ENCODE results near the gene MGAT4A.
"Not testable (repeated sequence)": the region's sequence is repeated elsewhere in the genome, so short reads cannot be mapped to it uniquely, and the experiment has no call there.

MGAT4A gene

DNA sequence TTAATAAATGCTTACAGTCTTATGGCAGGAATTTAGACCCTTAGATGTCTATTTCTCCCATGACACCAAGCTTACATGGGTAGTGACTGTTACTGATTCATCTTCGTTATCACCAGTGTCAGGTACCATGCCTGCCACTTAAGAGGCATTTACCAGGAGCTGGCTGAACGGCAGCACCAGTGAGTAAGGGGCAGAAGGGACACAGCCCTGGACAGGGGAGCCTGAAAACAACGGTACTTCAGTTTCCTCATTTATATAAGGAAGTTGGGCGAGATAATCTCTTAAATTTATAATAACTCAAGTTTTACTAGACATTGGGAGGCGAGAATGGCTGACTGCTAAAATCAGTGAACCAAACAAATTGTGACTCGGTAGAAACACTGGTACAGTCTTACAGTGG, 123.8 kb downstream of the MGAT4A start:
- no peak for DNase-seq (ENCODE audit: low read depth)

GRCh38 chr2:98606431-98606830, 124.5 kb downstream of the MGAT4A start:
- no peak for DNase-seq (ENCODE audit: low read depth)

GRCh38 chr2:98605076-98605475, 125.9 kb downstream of the MGAT4A start:
- DNase-seq (ENCODE audit: low read depth): no peak

GRCh38 chr2:98604547-98604946, 126.4 kb downstream of the MGAT4A start:
- no peak for DNase-seq (ENCODE audit: low read depth)

DNA sequence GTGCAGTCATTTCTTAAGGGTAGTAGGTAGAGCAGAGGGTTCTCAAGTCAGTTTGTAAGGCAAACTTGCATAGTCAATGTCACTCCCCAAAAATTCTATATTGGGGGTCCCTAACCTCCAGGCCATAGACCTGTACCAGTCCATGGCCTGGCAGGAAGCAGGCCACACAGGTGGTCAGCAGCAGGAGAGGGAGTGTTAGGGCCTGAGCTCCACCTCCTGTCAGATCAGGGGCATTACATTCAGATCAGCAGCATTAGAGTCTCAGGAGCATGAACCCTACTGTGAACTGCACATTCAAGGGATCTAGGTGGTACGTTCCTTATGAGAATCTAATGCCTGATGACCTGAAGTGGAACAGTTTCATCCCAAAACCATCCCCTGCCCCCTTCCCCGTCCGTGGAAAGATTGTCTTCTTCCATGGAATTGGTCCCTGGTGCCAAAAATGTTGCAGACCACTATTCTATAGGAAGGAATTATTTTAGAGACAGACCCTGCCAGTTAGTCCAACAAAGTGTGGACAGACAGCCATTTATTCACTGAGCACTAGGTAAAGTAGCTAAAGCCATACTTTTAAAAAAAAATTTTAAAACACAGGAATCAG, 129.3 kb downstream of the MGAT4A start:
- DNase-seq (ENCODE audit: low read depth): no peak

GRCh38 chr2:98598781-98599428, 132.0 kb downstream of the MGAT4A start:
- no peak for DNase-seq (ENCODE audit: low read depth)

GRCh38 chr2:98594665-98595064, 136.3 kb downstream of the MGAT4A start:
- DNase-seq (ENCODE audit: low read depth): not testable (repeated sequence)

- DNase-seq (ENCODE audit: low read depth): no peak
These were observed 138.4 kb downstream of the MGAT4A start for GRCh38 chr2:98592565-98592964.

DNA sequence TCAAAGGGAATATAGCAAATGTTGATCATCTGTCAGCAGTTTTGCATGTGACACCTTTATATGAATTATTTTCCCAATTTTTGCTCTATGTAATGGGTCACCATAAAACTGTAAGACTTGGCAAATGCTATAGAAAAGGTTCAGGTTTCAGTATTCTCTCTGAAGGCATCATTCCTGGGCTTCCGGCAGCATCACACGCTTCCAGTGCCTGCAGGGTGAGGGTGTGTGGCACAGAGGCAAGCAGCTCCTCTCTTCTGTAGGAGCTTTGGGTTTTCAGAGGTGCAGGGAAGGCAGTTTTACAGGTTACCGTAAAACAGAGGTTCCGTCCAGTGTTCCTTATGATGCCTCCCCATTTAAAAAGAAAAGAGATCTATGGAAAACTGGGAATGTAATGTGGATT, 141.4 kb downstream of the MGAT4A start:
- DNase-seq (ENCODE audit: low read depth): no peak

- no peak for DNase-seq (ENCODE audit: low read depth)
These were observed 142.0 kb downstream of the MGAT4A start for GRCh38 chr2:98588880-98589431.

DNA sequence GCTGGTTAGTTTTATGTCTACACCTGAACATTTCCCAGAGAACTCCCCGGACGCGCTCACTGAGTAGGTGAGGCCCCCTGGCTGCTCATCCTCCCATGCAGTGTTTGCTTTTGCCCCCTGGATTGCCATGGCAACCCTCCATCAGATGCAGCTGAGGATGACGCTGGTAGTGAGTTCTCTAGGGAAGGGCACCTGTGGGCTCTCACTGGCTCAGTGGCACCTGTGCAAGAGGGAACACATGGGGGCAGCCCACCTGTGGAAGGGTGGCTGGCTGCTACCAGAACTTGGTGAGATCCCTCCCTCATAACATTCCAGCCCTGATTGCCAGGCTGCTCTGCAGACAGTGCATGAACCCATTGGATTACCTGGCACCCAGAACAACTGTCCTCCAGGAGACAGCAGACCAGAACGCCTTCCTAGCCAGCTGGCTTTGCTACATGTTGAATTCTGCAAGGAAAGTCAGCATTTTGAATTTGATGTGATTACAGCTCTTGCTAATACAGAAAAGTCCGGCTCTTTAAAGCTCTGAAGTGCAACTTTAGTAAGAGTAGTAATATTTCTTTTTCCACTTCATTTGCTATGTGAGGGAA, 144.3 kb downstream of the MGAT4A start:
- no peak for DNase-seq (ENCODE audit: low read depth)

GRCh38 chr2:98585386-98585785, 145.5 kb downstream of the MGAT4A start:
- DNase-seq (ENCODE audit: low read depth): no peak

GRCh38 chr2:98583816-98584618, 146.9 kb downstream of the MGAT4A start:
- no peak for DNase-seq (ENCODE audit: low read depth)

GRCh38 chr2:98583276-98583675, 147.7 kb downstream of the MGAT4A start:
- no peak for DNase-seq (ENCODE audit: low read depth)

DNA sequence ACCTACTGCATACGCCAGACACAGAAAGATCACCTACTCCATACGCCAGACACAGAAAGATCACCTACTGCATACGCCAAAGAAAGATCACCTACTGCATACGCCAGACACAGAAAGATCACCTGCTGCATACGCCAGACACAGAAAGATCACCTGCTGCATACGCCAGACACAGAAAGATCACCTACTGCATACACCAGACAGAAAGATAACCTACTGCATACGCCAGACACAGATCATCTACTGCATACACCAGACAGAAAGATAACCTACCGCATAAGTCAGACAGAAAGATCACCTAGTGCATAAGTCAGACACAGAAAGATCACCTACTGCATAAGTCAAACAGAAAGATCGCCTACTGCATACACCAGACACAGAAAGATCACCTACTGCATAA, 148.4 kb downstream of the MGAT4A start:
- no peak for DNase-seq (ENCODE audit: low read depth)

- DNase-seq (ENCODE audit: low read depth): no peak
These were observed 150.2 kb downstream of the MGAT4A start for GRCh38 chr2:98580656-98581284.

DNA sequence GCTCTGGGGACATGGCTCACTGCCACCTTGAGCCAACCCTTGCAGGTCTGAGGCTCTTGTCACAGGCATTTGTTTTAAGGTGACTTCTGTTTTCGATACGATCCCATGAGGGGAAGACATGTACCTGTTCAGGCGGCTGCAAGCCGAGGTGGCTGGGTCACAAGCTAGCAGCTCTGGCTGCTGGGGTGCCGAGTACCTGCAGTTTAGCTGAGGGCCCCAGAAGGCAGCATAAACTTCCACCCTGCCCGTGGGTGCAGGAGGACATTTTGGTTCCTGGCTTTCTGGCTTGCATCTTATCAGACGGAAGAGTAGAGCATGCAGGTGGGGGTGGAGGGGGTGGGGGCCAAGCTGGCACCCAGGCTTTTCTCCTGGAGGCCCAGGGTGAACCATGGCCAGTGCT, 151.0 kb downstream of the MGAT4A start:
- DNase-seq (ENCODE audit: low read depth): no peak

- DNase-seq (ENCODE audit: low read depth): no peak
These were observed 152.7 kb downstream of the MGAT4A start for GRCh38 chr2:98578231-98578630.

- no peak for DNase-seq (ENCODE audit: low read depth)
These were observed 153.6 kb downstream of the MGAT4A start for GRCh38 chr2:98577313-98577712.

DNA sequence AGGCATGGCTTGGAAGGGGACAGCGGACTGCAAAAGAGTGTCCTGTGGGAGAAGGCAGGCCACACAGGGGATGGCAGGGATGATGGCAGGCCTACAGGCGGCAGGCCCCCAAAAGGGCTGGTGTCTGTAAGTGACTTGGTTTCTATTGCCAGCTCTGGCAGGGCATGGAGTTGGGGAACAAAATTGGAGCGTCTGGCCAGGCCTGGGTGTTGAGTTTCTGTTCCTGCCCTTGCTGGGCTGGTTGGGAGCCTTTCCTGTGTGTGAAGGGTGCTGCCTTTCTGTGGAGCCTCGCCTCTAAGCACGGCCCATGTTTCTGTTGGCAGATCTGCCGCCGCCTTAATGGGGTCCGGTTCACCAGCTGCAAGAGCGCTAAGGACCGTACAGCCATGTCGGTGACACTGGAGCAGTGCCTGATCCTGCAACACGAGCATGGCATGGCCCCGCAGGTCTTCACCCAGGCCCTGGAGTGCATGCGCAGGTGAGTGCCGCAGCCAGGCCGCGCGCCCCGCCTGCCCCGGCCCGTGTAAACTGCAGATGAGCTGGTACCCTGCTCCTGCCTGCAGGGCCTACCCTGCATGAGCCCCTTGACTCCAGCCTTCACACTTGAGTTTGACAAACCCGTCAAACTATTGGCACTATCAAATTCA, 154.1 kb downstream of the MGAT4A start:
- no peak for DNase-seq (ENCODE audit: low read depth)

DNA sequence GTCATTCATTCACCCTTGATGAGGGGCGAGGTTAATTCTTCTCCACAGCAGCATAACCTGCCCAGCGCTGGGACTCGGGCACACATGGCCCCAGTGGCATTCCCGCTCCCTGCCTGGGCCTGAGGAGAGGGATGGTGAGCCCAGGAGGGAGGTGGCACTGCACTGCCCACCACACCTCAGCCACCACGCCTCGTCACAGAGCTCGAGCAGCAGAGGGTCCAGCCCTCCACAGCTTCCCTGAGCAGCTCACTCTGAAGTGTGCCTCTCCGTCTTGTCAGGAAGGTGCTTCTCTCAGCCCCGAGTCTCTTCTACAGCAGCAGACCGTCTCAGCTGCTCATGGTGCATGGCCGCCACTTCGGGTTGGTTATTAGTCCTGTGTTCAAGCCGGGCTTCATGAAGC, 157.5 kb downstream of the MGAT4A start:
- DNase-seq (ENCODE audit: low read depth): no peak

DNA sequence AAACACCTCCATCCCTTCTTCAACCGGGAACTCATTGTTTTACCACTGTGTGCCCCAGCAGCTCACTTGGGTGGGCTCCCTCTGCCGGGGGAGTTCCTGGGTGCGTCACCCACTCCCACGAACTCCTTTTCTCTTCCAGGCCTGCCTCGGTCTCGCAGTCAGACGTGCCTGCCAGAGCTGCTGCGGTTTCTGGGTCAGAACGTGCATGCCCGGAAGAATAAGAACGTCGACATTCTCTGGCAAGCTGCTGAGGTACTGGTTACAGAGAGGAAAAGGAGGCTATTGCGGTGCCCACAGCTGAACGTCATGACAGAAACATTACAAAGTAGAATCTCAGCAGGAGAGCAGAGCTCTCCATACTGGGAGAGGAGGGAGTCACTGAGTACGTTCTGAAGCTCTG, 158.3 kb downstream of the MGAT4A start:
- no peak for DNase-seq (ENCODE audit: low read depth)
